Measurements from ENCODE around the gene HOMER3. TPM values are rescaled to one million over a fixed set of nuclear protein-coding genes. Genes with fewer than 3 reads are reported as not detected.

HOMER3 gene
- total RNA-seq = 76.1 and 86.0 TPM in 2 replicates

DNA sequence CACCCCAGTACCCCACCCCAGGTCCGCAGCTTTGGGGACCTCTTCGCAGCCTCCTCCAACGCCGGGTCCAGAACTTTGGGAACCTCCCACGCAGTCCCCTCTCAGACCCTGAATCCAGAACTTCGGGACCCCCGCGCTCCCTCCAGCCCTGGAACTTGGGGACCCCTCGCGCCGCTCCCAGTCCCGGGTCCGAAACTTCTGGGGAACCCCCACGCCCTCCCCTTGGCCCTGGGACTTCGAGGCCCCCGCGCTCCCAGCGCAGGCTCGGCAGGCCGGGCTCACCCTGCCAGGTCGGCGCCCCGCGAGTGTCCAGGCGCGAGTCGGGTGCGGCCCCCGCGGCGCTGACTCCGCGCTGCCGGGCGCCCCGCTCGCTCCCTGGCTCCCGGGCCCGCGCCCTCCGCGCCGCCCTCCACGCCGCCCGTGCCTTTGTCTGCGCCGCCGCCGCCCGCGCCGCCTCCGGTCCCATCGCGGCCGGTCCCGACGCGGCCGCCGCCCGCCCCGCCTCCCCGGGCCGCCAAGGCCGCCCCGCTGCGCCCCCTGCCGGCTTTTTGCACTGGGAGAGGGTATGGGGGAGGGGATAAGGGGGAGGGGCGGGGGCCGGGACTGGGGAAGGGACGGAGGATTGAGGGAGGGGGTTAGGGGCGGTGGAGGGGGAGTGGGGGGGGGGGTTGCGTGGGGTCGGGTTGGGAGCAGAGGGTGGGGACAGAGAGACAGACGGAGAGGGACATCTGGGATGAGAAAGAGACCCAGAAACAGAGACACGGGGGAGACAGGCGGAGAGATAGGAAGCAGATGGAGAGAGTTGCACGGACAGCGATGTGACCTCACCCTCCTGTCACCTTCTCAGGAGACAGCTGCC, at the start of gene HOMER3:
TSS of gene HOMER3 (minus strand) at position 449 of the 859 bp plus-strand sequence. CDS start 2,235 bp downstream, outside the sequence.

GRCh38 chr19:18919086-18919899, 21.7 kb downstream of the HOMER3 start, which contains the start of the genes COPE and DDX49:
Gene COPE, minus strand, starts transcription at chr19:18919387. Its CDS starts 39 bp downstream, at chr19:18919348.
Gene DDX49, plus strand, starts transcription at chr19:18919715. Its CDS starts 27 bp downstream, at chr19:18919742.

DNA sequence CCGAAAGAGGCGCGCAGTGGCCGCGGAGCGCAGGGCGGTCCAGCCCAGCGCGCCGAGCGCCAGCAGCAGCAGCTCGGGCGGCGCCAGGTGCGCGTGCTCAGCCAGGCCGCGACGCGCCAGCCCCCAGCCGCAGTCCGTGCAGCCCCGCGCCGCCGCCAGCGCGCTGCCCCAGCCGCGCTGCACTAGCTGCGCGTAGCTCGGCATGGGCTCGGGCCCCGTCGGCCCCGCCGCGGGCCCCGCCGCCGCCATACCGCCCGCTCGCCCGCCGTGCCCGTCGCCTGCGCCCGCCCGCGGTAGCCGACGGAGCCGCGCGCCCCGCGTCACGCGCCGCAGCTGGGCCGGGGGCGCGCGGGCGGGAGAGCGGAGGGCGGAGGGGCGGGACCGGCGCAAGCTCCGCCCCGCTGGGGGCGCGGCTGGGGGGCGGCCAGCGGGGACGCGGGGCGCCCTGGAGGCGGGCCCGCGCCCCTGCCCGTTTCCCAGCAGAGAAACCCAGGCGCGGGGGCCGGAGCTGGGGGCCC, 45.1 kb downstream of the HOMER3 start, which contains the start of gene CERS1:
TSS of gene CERS1 (minus strand) at position 335 of the 518 bp plus-strand sequence. CDS start at position 249, 86 bp downstream.

Other genes starting within 250 kb of the HOMER3 start
- gene COMP, start 149.9 kb downstream of the HOMER3 start, total RNA-seq = 0.15 and 0.17 TPM in 2 replicates
- 84.5 and 97.8 TPM in 2 replicates for gene UPF1, start 109.3 kb downstream of the HOMER3 start, total RNA-seq
- gene CERS1, start 45.1 kb downstream of the HOMER3 start, total RNA-seq = 0.29 and 2.5 TPM in 2 replicates
- 224 and 299 TPM in 2 replicates for gene COPE, start 21.8 kb downstream of the HOMER3 start, total RNA-seq
- 45.2 and 50.3 TPM in 2 replicates for gene DDX49, start 21.5 kb downstream of the HOMER3 start, total RNA-seq
- gene SUGP2, start 92.3 kb upstream of the HOMER3 start, total RNA-seq = 33.6 and 37.5 TPM in 2 replicates
- 43.2 TPM in 2 replicates for gene ARMC6, start 92.4 kb upstream of the HOMER3 start, total RNA-seq
- 7.9 and 12.4 TPM in 2 replicates for gene SLC25A42, start 122.8 kb upstream of the HOMER3 start, total RNA-seq
- 19.8 and 47.8 TPM in 2 replicates for gene TMEM161A, start 197.3 kb upstream of the HOMER3 start, total RNA-seq
- gene MEF2B, start 229.0 kb upstream of the HOMER3 start, total RNA-seq = 0.17 TPM in 1 of 2 replicates, not detected in the other